Epithelial cell of proximal tubule (primary cell): ENCODE data around the gene NACC1. TPM values are rescaled to one million over a fixed set of nuclear protein-coding genes. Genes with fewer than 3 reads are reported as not detected.

Experiments
- DNase-seq: peaks from one replicate; pipeline ENCODE4 v3.0.0-alpha.2; 2011; ENCODE audit warnings: low read depth
- H3K4me3 ChIP-seq: 2 replicates; pipeline ENCODE4 v1.5.1; 2011; ENCODE audit warnings: low read depth, mild to moderate bottlenecking, low read length
- CTCF ChIP-seq: conservative IDR thresholded peaks from 2 replicates; pipeline ENCODE4 v1.5.1; 2012; ENCODE audit warnings: low read depth, mild to moderate bottlenecking, low read length
- total RNA-seq: library from RNA; depleted of rRNA; stranded (reverse); fragments of >200 nt; gene quantifications from 2 replicates; pipeline ENCODE4 v1.2.3, GENCODE V29; 2015

Gene NACC1
- total RNA-seq, 1 donor from 2014 or later, result 72.2 TPM

DNA sequence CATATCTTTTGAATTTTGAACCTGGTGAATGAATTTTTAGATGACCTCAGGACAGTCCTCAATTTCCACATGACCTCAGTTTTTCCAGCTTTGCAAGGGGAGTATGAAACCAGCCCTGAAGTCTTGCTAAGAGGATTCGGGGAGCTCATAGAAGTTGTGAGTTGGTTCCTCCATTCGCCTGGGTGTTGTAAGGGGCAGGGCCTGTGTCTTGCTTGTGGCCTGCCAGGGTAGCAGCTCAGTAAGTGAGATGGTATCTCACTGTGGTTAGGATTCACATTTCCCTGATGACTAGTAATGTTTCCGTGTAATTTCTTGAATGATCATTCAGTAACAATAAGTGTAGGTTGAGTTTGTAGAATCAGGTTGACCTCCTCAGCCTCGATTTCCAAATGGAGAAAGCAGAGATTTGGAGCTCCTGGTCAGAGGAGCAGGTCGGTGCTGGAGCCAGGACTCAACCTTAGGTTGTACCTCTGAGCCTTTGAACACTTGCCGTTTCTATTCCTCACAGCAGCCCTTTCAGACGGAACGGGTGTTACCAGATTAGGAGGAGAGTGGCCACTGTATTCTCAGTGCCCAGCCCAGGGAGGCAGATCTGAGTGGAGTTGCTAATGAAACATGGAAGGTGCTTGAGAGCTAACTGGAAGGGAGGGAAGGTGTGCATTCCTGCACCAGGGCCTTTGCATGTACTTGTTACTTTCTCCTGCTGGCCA lies 14.6 kb downstream of the NACC1 start:
- no peak for TF ChIP-seq CTCF
- H3K4me3 ChIP-seq, result no peak overlapping the region
- no peak for DNase-seq

- no peak overlapping the region for H3K4me3 ChIP-seq
- no peak for TF ChIP-seq CTCF
- DNase-seq, result no peak
Observed at GRCh38 chr19:13133241-13133870, 15.3 kb downstream of the NACC1 start.

GRCh38 chr19:13134626-13135025 lies 16.6 kb downstream of the NACC1 start:
- no peak for DNase-seq
- no peak for TF ChIP-seq CTCF
- H3K4me3 ChIP-seq, result no peak overlapping the region

GRCh38 chr19:13135068-13136062 lies 17.3 kb downstream of the NACC1 start:
- no peak for DNase-seq
- H3K4me3 ChIP-seq, result no peak overlapping the region
- no peak for TF ChIP-seq CTCF

DNA sequence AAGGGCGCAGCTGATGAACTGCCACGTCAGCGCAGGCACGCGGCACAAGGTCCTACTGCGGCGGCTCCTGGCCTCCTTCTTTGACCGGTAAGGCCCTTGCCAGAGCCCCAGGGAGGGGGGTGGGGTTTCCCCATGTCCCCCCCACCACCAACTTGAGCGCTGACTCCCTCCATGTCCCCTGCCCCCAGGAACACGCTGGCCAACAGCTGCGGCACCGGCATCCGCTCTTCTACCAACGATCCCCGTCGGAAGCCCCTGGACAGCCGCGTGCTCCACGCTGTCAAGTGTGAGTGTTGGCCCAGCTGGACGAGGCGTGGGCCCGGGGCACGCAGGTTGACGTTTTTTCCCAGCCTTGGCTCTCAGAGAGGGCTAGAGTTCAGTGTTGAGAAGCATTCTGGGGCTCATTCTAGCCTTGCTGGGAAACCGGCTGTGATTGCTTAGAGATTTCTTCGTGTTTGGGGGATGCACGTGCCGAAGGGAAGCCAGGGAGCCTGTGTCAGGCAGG lies 19.3 kb downstream of the NACC1 start:
- no peak for TF ChIP-seq CTCF
- no peak overlapping the region for H3K4me3 ChIP-seq
- no peak for DNase-seq

- no peak overlapping the region for H3K4me3 ChIP-seq
- no peak for DNase-seq
- TF ChIP-seq CTCF, result no peak
Observed at GRCh38 chr19:13138171-13138915, 20.3 kb downstream of the NACC1 start.
